Measurements from ENCODE around the gene WDR36.

WDR36 gene

DNA sequence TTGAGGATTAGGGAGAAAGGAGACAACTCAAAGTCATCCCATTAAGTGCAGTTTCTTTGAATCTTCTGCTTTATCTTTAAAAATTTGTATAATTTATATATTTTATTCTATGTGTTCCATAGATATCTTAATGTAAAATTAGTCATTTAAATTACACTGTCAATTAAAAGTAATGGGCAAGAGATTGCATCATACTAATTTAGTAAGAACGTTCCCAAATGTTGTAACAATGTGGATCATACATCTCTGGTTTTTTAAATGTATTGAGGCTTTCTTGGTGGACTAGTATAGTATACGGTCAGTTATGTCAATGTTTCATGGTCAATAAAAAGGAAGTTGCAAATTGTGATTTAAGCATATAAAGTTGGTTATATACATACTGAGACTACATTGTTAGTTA, 14.5 kb upstream of the WDR36 start:
- no peaks in the 10 kb centered on the region for H3K36me3 ChIP-seq (ENCODE audit: insufficient read depth, low read length)
- H3K9me3 ChIP-seq (ENCODE audit: low read depth, low read length): no peaks in the 10 kb centered on the region
- no peak for TF ChIP-seq FOXP2 (optimal IDR thresholded peaks at IDR 0.05; ENCODE audit: control extremely low read depth, extremely low read length, insufficient read depth)
- TF ChIP-seq POLR2AphosphoS5 (IDR thresholded peaks at IDR 0.05; ENCODE audit: borderline replicate concordance, low read depth, low read length): no peak
- TF ChIP-seq EZH2 (IDR thresholded peaks at IDR 0.05): no peak
- DNase-seq (ENCODE audit: low read depth, low spot score): no peak
- no peak overlapping the region for H3K9ac ChIP-seq (ENCODE audit: insufficient read length)
- H3K4me3 ChIP-seq: no peak overlapping the region
- H3K27ac ChIP-seq: no peak overlapping the region

DNA sequence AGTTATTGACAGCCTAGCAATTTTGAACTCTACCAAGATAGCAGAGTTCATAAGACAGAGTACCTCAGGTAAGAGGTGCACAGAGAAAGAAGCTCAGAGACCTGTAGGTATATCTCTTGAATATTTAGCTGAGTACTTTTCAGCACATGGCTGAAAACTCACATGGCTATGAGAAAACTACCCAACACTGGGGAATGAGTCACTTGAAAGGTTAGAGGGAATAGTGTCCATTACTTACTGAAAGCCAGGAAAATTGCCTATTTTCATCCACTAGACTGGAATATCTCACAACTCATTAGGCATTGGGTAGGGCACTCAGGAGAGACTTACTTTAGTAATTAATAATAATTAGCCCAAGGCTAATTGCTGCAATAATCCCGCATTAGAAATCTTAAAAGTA, 12.3 kb upstream of the WDR36 start:
- Histone ChIP-seq H3K4me3 (no peak overlapping the region), H3K36me3 (ENCODE audit: insufficient read depth, low read length) (no peaks in the 10 kb centered on the region), H3K27ac (no peak overlapping the region), H3K9me3 (ENCODE audit: low read depth, low read length) (no peaks in the 10 kb centered on the region), H3K9ac (ENCODE audit: insufficient read length) (no peak overlapping the region)
- DNase-seq (ENCODE audit: low read depth, low spot score): no peak
- TF ChIP-seq EZH2 (IDR thresholded peaks at IDR 0.05) (no peak), POLR2AphosphoS5 (IDR thresholded peaks at IDR 0.05; ENCODE audit: borderline replicate concordance, low read depth, low read length) (no peak), FOXP2 (optimal IDR thresholded peaks at IDR 0.05; ENCODE audit: control extremely low read depth, extremely low read length, insufficient read depth) (no peak)

DNA sequence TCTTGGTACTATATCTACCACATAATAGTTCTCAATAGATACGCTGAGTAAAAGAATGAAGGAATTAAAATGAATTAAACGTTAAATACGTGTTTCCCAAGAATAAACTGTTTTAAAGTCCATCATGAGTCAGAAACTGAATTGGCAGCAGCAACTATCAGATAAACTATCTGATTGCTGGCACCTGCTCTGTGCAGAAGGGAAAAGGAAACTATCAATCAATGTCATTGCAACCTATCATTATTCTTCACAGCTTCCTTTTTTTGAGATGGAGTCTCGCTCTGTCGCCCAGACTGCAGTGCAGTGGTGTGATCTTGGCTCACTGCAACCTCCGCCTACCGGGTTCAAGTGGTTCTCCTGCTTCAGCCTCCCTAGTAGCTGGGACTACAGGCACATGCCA, 8.8 kb upstream of the WDR36 start:
- no peak overlapping the region for H3K9ac ChIP-seq (ENCODE audit: insufficient read length)
- TF ChIP-seq EZH2 (IDR thresholded peaks at IDR 0.05) (no peak), FOXP2 (optimal IDR thresholded peaks at IDR 0.05; ENCODE audit: control extremely low read depth, extremely low read length, insufficient read depth) (no peak), POLR2AphosphoS5 (IDR thresholded peaks at IDR 0.05; ENCODE audit: borderline replicate concordance, low read depth, low read length) (no peak)
- no peaks in the 10 kb centered on the region for H3K36me3 ChIP-seq (ENCODE audit: insufficient read depth, low read length)
- no peak for DNase-seq (ENCODE audit: low read depth, low spot score)
- no peaks in the 10 kb centered on the region for H3K9me3 ChIP-seq (ENCODE audit: low read depth, low read length)
- no peak overlapping the region for H3K27ac ChIP-seq
- H3K4me3 ChIP-seq: no peak overlapping the region

DNA sequence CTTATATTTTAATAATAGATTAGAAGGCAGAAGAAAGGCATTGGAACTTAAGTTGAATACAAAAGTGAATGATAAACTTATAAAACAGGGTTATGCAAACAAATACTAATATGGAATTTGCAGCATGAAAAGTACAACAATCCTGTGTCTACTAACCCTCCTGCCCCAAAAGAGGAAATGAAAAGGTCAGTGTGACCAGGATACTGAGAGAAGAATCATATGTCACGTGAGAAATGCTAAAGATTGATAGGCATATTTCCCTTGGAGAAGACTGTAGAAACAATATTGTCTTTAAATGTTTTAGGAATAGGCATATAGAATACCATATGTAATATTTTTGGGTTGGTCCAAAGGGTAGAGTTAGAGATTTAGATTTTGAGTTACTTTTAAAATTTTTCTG, 3.8 kb downstream of the WDR36 start:
- Histone ChIP-seq H3K4me3 (no peak overlapping the region), H3K36me3 (ENCODE audit: insufficient read depth, low read length) (peaks cover 56% of the 10 kb centered on the region)

DNA sequence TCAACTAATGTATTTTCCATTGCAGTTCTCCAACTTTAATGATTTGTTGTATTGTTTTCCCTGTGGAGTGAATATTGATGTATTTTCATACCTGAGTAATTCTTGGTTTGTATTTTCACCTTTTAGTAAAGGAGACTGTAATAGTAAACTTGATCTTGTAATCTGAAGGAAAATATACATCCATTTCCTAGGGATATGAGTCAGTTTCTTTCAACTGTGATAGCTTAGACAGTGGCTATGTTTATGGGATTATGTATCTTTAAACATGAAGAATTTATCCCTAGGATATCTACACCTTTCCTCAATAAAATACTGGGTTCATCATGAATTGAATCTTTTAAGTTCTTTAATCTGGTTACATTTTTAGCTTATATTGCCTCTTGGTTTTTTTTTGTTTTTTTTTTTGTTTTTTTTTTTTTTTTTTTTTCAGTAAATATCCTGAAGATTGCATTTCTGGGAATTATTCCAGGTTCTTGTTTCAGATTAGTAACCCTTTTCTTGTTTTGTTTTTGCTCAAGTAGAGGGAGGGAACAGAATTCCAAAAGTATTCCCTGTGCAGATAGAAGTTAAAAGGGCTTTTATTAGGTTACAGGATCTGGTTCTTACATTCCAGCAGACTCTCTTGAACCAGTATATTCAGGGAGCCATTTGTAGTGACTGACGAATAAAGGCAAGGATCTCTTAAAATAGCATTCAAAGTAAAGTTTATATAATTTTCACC, 7.1 kb downstream of the WDR36 start:
- Histone ChIP-seq H3K36me3 (ENCODE audit: insufficient read depth, low read length) (peaks cover 85% of the 10 kb centered on the region), H3K4me3 (no peak overlapping the region), H3K9me3 (ENCODE audit: low read depth, low read length) (no peaks in the 10 kb centered on the region), H3K9ac (ENCODE audit: insufficient read length) (no peak overlapping the region), H3K27ac (no peak overlapping the region)
- DNase-seq (ENCODE audit: low read depth, low spot score): no peak
- no peak for TF ChIP-seq EZH2 (IDR thresholded peaks at IDR 0.05)
- no peak for TF ChIP-seq FOXP2 (optimal IDR thresholded peaks at IDR 0.05; ENCODE audit: control extremely low read depth, extremely low read length, insufficient read depth)
- TF ChIP-seq POLR2AphosphoS5 (IDR thresholded peaks at IDR 0.05; ENCODE audit: borderline replicate concordance, low read depth, low read length): no peak

More for the DNA sequence above, 3.8 kb downstream of the WDR36 start:
- Histone ChIP-seq H3K9me3 (ENCODE audit: low read depth, low read length) (peaks cover 3% of the 10 kb centered on the region; the same call in 1 of the 2 replicates), H3K27ac (no peak overlapping the region), H3K9ac (ENCODE audit: insufficient read length) (no peak overlapping the region)
- DNase-seq (ENCODE audit: low read depth, low spot score): no peak
- no peak for TF ChIP-seq FOXP2 (optimal IDR thresholded peaks at IDR 0.05; ENCODE audit: control extremely low read depth, extremely low read length, insufficient read depth)
- no peak for TF ChIP-seq POLR2AphosphoS5 (IDR thresholded peaks at IDR 0.05; ENCODE audit: borderline replicate concordance, low read depth, low read length)
- TF ChIP-seq EZH2 (IDR thresholded peaks at IDR 0.05): no peak

DNA sequence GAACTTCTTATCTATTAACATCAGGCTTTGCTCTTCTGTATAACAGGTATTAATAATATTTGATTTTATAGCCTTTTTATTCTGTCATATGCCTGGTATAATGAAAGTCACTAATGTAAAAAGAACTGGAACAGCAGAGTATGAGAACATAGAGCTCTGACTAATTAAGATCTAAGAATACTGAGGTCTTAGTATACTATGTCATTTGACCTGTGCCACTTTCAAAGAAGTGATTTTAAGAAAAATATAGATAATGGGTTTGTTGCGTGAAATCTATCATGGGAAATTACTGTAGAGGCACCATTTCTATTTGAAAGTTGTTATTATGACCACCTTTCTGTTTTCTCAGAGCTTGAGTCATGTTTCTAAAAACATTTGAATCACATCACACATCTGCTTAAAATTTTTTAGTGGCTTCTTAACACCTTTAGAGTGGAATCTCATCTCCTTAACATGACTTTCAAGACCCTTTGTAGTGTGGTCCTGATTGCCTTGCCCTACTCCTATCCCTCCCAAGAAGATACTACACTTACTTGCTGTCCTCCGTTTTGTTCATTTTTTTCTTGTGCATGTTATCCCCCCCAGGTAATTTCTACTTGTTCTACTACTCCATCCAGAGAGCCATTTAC, 14.3 kb downstream of the WDR36 start:
- no peaks in the 10 kb centered on the region for H3K9me3 ChIP-seq (ENCODE audit: low read depth, low read length)
- peaks cover 87% of the 10 kb centered on the region for H3K36me3 ChIP-seq (ENCODE audit: insufficient read depth, low read length)
- DNase-seq (ENCODE audit: low read depth, low spot score): no peak
- TF ChIP-seq POLR2AphosphoS5 (IDR thresholded peaks at IDR 0.05; ENCODE audit: borderline replicate concordance, low read depth, low read length) (no peak), FOXP2 (optimal IDR thresholded peaks at IDR 0.05; ENCODE audit: control extremely low read depth, extremely low read length, insufficient read depth) (no peak), EZH2 (IDR thresholded peaks at IDR 0.05) (no peak)
- H3K9ac ChIP-seq (ENCODE audit: insufficient read length): no peak overlapping the region
- no peak overlapping the region for H3K27ac ChIP-seq
- H3K4me3 ChIP-seq: no peak overlapping the region

DNA sequence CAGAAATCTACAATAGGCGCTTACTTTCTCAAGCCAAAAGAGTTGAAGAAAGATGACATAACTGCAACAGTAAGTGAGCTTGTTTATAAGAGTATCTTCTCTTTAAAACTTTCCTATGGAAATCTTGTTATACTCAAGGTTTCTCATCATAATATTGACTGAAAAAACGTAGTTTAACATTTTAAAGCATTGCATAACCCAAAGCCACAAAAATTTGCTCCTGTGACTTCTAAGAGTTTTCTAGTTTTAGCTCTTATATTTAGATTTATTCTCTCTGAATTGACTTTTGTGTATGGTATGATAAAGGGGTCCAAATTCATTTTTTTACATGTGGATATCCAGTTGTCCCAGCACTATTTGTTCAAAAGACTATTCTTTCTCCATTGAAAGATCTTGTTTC, 15.2 kb downstream of the WDR36 start:
- no peak overlapping the region for H3K27ac ChIP-seq
- DNase-seq (ENCODE audit: low read depth, low spot score): no peak
- peaks cover 91% of the 10 kb centered on the region for H3K36me3 ChIP-seq (ENCODE audit: insufficient read depth, low read length)
- no peak overlapping the region for H3K4me3 ChIP-seq
- H3K9ac ChIP-seq (ENCODE audit: insufficient read length): no peak overlapping the region
- TF ChIP-seq EZH2 (IDR thresholded peaks at IDR 0.05): no peak
- TF ChIP-seq FOXP2 (optimal IDR thresholded peaks at IDR 0.05; ENCODE audit: control extremely low read depth, extremely low read length, insufficient read depth): no peak
- TF ChIP-seq POLR2AphosphoS5 (IDR thresholded peaks at IDR 0.05; ENCODE audit: borderline replicate concordance, low read depth, low read length): no peak
- H3K9me3 ChIP-seq (ENCODE audit: low read depth, low read length): no peaks in the 10 kb centered on the region

DNA sequence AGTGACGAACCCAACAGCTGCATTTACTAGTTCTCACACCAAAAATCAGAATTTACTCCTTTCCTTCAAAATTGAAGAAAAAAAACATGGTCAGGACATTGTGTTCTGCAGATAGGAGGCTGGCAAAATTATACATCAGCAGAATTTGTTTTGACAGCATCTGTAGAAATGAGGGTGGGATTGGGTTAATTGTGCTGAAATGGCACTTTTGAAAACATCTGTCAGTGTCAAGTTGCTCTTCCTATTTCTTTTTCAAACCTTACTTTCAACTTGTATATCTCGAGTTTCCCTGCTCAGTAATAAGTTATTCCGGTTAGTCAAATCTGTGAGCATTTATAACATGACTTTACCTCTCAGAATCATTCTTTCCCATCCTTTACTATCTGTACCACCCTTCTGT, 19.8 kb downstream of the WDR36 start:
- no peak for DNase-seq (ENCODE audit: low read depth, low spot score)
- H3K9ac ChIP-seq (ENCODE audit: insufficient read length): no peak overlapping the region
- H3K36me3 ChIP-seq (ENCODE audit: insufficient read depth, low read length): peaks cover 69% of the 10 kb centered on the region
- TF ChIP-seq POLR2AphosphoS5 (IDR thresholded peaks at IDR 0.05; ENCODE audit: borderline replicate concordance, low read depth, low read length) (no peak), FOXP2 (optimal IDR thresholded peaks at IDR 0.05; ENCODE audit: control extremely low read depth, extremely low read length, insufficient read depth) (no peak), EZH2 (IDR thresholded peaks at IDR 0.05) (no peak)
- no peak overlapping the region for H3K27ac ChIP-seq
- H3K4me3 ChIP-seq: no peak overlapping the region
- H3K9me3 ChIP-seq (ENCODE audit: low read depth, low read length): no peaks in the 10 kb centered on the region
